LNCaP clone FGC (cell line): Measurements from ENCODE around the gene CTBP1.

ENCODE experiments used
- DNase-seq: peaks from one replicate; pipeline ENCODE4 v3.0.0-alpha.2; 2011; ENCODE audit warnings: low read depth
- H3K4me3 ChIP-seq: 2 replicates; pipeline ENCODE4 v1.5.1; 2011; ENCODE audit warnings: mild to moderate bottlenecking, low read depth, low read length, control low read depth
- CTCF ChIP-seq: IDR thresholded peaks from 2 replicates; pipeline ENCODE4 v1.5.1; 2012; ENCODE audit warnings: mild to moderate bottlenecking; ENCODE audit not compliant: control insufficient read depth, insufficient read depth; ENCODE audit errors: extremely low read depth

CTBP1 gene

GRCh38 chr4:1242506-1243450, 6.2 kb downstream of the CTBP1 start:
- no peak overlapping the region for H3K4me3 ChIP-seq
- DNase-seq, result no peak
- no peak for TF ChIP-seq CTCF

- no peak for TF ChIP-seq CTCF
- DNase-seq, result no peak
- H3K4me3 ChIP-seq, result no peak overlapping the region
Measured at GRCh38 chr4:1241936-1242505, 6.9 kb downstream of the CTBP1 start.

DNA sequence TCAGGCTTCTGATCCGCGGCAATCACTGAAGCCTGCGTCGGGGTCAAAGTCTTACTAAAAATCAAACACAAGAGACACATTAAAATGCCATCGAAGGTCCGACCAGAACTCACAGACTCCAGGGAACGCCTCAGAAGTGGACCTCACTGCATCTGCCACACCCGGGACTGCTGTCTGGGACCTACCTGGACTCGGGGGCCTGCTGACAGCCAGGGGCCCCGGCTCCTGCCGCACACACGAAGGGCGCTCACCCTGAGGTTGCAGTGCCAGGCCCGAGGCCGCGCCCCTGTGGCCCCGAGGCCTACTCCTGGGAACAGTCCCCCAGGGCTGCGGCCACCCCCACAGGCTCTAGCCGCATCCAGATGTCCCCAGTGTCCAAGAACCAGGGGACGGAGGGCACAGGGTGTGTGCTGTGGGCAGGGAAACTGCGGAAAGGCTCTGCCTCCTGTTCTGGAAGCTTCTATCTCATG, 7.4 kb downstream of the CTBP1 start:
- no peak for TF ChIP-seq CTCF
- DNase-seq, result no peak
- H3K4me3 ChIP-seq, result no peak overlapping the region

- no peak overlapping the region for H3K4me3 ChIP-seq
- TF ChIP-seq CTCF, result no peak
- DNase-seq, result no peak
Measured at GRCh38 chr4:1240721-1241465, 8.0 kb downstream of the CTBP1 start.

- DNase-seq, result no peak
- TF ChIP-seq CTCF, result no peak
- H3K4me3 ChIP-seq, result no peak overlapping the region
Measured at GRCh38 chr4:1239950-1240307, 9.0 kb downstream of the CTBP1 start.

- DNase-seq, result no peak
- no peak overlapping the region for H3K4me3 ChIP-seq
- TF ChIP-seq CTCF, result no peak
Measured at GRCh38 chr4:1239141-1239949, 9.6 kb downstream of the CTBP1 start.
